HepG2 (cell line): ENCODE results near the gene UHMK1. TPM values are rescaled to one million over a fixed set of nuclear protein-coding genes. Genes with fewer than 3 reads are reported as not detected.

Experiments used
- ATAC-seq: fragments of 200-7000 bp; cut with Tn5 transposase; 3 replicates; pipeline ENCODE4 v1.9.1; 2020; ENCODE audit warnings: mild to moderate bottlenecking, moderate library complexity
- BruUV-seq: library from RNA; stranded (reverse); fragments of 400-500 nt; replicated peaks from 2 replicates; lab custom pipeline; 2021; lab: Mats Ljungman, UMichigan
- CTCF ChIA-PET: fragments of 300-600 bp; formaldehyde crosslinking; extraction: SDS; loops from one replicate; lab custom pipeline; 2021; ENCODE audit warnings: low total read pairs, inconsistent platforms, low intra/inter-chr PET ratio; lab: Yijun Ruan, JAX
- POLR2A ChIA-PET: fragments of 350-600 bp; sonication (Branson Sonifier 250); formaldehyde crosslinking; loops from one replicate; lab custom pipeline; 2020; ENCODE audit warnings: antibody characterized with exemption, inconsistent platforms; lab: Yijun Ruan, JAX
- DNase-seq: peaks from one replicate; pipeline ENCODE4 v3.0.0-alpha.2; 2015; ENCODE audit warnings: low spot score
- FAIRE-seq: peaks from 3 replicates; lab custom pipeline; 2011; peaks lifted over from hg19 to GRCh38; lab: Jason Lieb, UNC
- H2AFZ ChIP-seq: one replicate; pipeline ENCODE4 v1.6.1; 2011; ENCODE audit warnings: low read length, inconsistent platforms
- H3K27ac ChIP-seq: fragments of 300-600 bp; 3 replicates; pipeline ENCODE4 v1.8.0; 2011; ENCODE audit warnings: mixed run types, mild to moderate bottlenecking, mixed read lengths, low read length, inconsistent platforms; ENCODE audit not compliant: insufficient read depth; ENCODE audit errors: extremely low read length
- H3K27me3 ChIP-seq, 2 experiments: fragments of 200-600 bp in 1 of 2; 2 replicates in 1 of 2; 3 replicates in 1 of 2; pipeline versions ENCODE4 v1.6.0 to v1.8.0; 2011; ENCODE audit warnings: low read length in 2 of 2, mild to moderate bottlenecking in 2 of 2, moderate library complexity in 2 of 2, inconsistent platforms in 1 of 2; ENCODE audit not compliant: insufficient read depth in 2 of 2, control insufficient read depth in 1 of 2
- H3K36me3 ChIP-seq, 2 experiments: fragments of 200-600 bp in 1 of 2; replicated peaks in 1 of 2; 2 replicates in 1 of 2; 3 replicates in 1 of 2; pipeline versions ENCODE4 v1.5.1 to v1.8.0; 2011; ENCODE audit warnings: low read length in 2 of 2, inconsistent platforms in 1 of 2; ENCODE audit not compliant: insufficient read depth in 2 of 2, control insufficient read depth in 1 of 2
- H3K4me1 ChIP-seq: 2 replicates; pipeline ENCODE4 v1.5.1; 2012; ENCODE audit warnings: low read length, inconsistent platforms; ENCODE audit not compliant: insufficient read depth
- H3K4me2 ChIP-seq: 2 replicates; pipeline ENCODE4 v1.6.0; 2011; ENCODE audit warnings: low read depth, low read length, inconsistent platforms
- H3K4me3 ChIP-seq, 3 experiments: fragments of 200-600 bp in 1 of 3; sonication (generic), shearing (Covaris generic) in 1 of 3; replicated peaks in 1 of 3; 2 replicates each; pipeline ENCODE4 v1.5.1; 2011 to 2016; ENCODE audit warnings: low read length in 3 of 3, inconsistent platforms in 2 of 3, low read depth in 2 of 3, mild to moderate bottlenecking in 2 of 3, control low read depth in 1 of 3, mixed read lengths in 1 of 3; ENCODE audit not compliant: insufficient read depth in 1 of 3
- H3K79me2 ChIP-seq: one replicate; pipeline ENCODE4 v1.6.1; 2011; ENCODE audit warnings: low read length, inconsistent platforms; ENCODE audit not compliant: insufficient read depth
- H3K9ac ChIP-seq: 2 replicates; pipeline ENCODE4 v1.6.0; 2011; ENCODE audit warnings: mild to moderate bottlenecking, low read depth, low read length, inconsistent platforms; ENCODE audit not compliant: insufficient read depth
- H3K9me3 ChIP-seq: 2 replicates; pipeline ENCODE4 v1.5.1; 2012; ENCODE audit warnings: mild to moderate bottlenecking, low read length
- H4K20me1 ChIP-seq: 2 replicates; pipeline ENCODE4 v1.6.0; 2011; ENCODE audit warnings: inconsistent platforms, mild to moderate bottlenecking, low read length, moderate library complexity; ENCODE audit not compliant: insufficient read depth
- REL ChIP-seq: sonication (generic); formaldehyde crosslinking; conservative IDR thresholded peaks from 2 replicates; pipeline ENCODE4 v1.8.0; 2022; ENCODE audit warnings: mild to moderate bottlenecking, missing genetic modification reagents, moderate library complexity
- ZNF160 ChIP-seq: sonication (generic); formaldehyde crosslinking; IDR thresholded peaks from 2 replicates; pipeline ENCODE4 v1.8.0; 2022; ENCODE audit warnings: mild to moderate bottlenecking, inconsistent platforms, missing genetic modification reagents
- ZNF317 ChIP-seq: sonication (generic); formaldehyde crosslinking; IDR thresholded peaks from 2 replicates; pipeline ENCODE4 v1.5.0; 2020; ENCODE audit warnings: mild to moderate bottlenecking, missing genetic modification reagents
- ZNF572 ChIP-seq: sonication (generic); formaldehyde crosslinking; IDR thresholded peaks from 2 replicates; pipeline ENCODE4 v1.5.1; 2020; ENCODE audit warnings: mild to moderate bottlenecking, missing genetic modification reagents
- WGBS: methylation state at CpG from one replicate; pipeline ENCODE4 v1.1.6; 2017; ENCODE audit warnings: low lambda C conversion rate; 5-methylcytosine and 5-hydroxymethylcytosine counted together
- in situ Hi-C: cut with HindIII; loops from 2 replicates; pipeline ENCODE4 v1.10.0; 2017; ENCODE audit warnings: low pct_unique_long_range_greater_than_20kb; ENCODE audit not compliant: extremely low pct_ligation_motif_present
- intact Hi-C: fragments of 100-400 bp; cut with micrococcal nuclease; formaldehyde crosslinking; loops from one replicate; pipeline ENCODE4 v1.10.0; 2022; ENCODE audit not compliant: unreplicated experiment
- polyA plus RNA-seq, 8 experiments: library from polyadenylated mRNA; depleted of rRNA in 3 of 8; stranded (reverse) in 7 of 8; unstranded in 1 of 8; fragments of >200 nt; fragmentation: Illumina TruSeq in 4 of 8; extraction: Trizol in 4 of 8; gene quantifications; 2 replicates each; pipeline versions ENCODE4 v1.2.1 to v1.2.3, GENCODE V29; 2011 to 2016; ENCODE audit warnings: low read depth in 4 of 8, missing spikeins in 1 of 8, mixed read lengths in 1 of 8; ENCODE audit not compliant: insufficient read depth in 1 of 8
- total RNA-seq, 5 experiments: library from RNA; depleted of rRNA; stranded (reverse); fragments of >200 nt; fragmentation: Illumina TruSeq; extraction: Trizol; gene quantifications; 2 replicates each; pipeline ENCODE4 v1.2.3, GENCODE V29; 2016; ENCODE audit warnings: low read depth in 1 of 5
- TF ChIP-seq, protein P1 (sequence below): sonication (generic); formaldehyde crosslinking; IDR thresholded peaks from 2 replicates; pipeline ENCODE4 v1.8.1; 2023; ENCODE audit warnings: missing genetic modification reagents, mild to moderate bottlenecking, borderline replicate concordance

Gene UHMK1
- total and polyA plus RNA-seq, 2 of the 13 experiments (the other 11 are each of a cell fraction or from before 2014, with no cell fraction given), result 12.9 to 20.0 TPM

DNA sequence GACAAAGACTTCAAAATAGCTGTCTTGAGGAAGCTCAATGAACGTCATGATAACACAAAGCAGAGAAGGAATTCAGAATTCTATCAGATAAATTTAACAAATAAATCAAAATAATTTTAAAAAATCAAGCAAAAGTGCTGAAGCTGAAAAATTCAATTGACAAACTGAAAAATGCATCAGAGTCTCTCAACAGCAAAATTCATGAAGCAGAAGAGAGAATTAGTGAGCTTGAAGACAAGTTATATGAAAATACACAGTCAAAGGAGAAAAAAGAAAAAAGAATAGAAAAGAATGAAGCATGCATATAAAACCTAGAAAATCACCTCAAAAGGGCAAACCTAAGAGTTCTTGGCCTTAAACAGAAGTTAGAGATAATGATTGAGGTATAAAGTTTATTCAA lies 21.0 kb upstream of the UHMK1 start:
- no peak for DNase-seq
- Histone ChIP-seq H3K27ac (no peak overlapping the region), H3K4me3 (no peak overlapping the region), H3K9me3 (no peaks in the 10 kb centered on the region; the same call in 1 of the 2 replicates), H4K20me1 (no peaks in the 10 kb centered on the region), H3K79me2 (no peaks in the 10 kb centered on the region), H3K27me3 (no peaks in the 10 kb centered on the region), H3K9ac (no peak overlapping the region), H2AFZ (no peak overlapping the region), H3K4me1 (no peaks in the 10 kb centered on the region), H3K4me2 (no peak overlapping the region), H3K36me3 (no peaks in the 10 kb centered on the region)
- 3% methylated on average over 1 of the region's 1 CpG for WGBS
- no TSS peak for BruUV-seq
- FAIRE-seq, result no peak
- TF ChIP-seq ZNF160, result peak; percentile 99
- no peak for TF ChIP-seq REL
- ATAC-seq, result no peak
- POLR2A ChIA-PET, result no interaction called here
- in situ Hi-C loops, result no loop called here
- CTCF ChIA-PET, result no interaction called here
- intact Hi-C loops, result no loop called here

DNA sequence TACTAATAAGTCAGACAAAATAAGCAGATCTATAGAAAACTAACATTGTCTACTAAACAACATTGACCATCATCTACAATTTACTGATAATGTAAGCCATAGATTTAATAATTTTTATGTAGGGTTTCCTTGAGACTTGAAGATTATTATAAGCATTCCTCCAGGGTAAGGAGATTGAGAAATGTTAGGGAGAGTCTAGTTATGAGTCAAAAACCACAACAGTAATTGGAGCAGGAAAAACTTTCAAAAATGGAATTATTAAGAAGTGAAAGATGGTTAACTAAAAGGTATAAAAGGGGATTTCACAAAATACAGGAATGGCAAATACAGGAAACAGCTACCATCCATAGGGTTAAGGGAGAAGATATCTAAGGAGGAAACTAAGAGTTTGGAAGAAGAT lies 12.4 kb upstream of the UHMK1 start:
- Histone ChIP-seq H3K9ac (no peak overlapping the region), H2AFZ (no peak overlapping the region), H3K27ac (no peak overlapping the region), H4K20me1 (no peaks in the 10 kb centered on the region), H3K4me3 (no peak overlapping the region), H3K4me1 (no peaks in the 10 kb centered on the region), H3K36me3 (no peaks in the 10 kb centered on the region), H3K79me2 (no peaks in the 10 kb centered on the region), H3K27me3 (peaks cover 0 to 15% of the 10 kb centered on the region in 2 experiments; a peak in 3 of 5 replicates), H3K9me3 (no peaks in the 10 kb centered on the region), H3K4me2 (no peak overlapping the region)
- POLR2A ChIA-PET, result no interaction called here
- intact Hi-C loops (no loop called here), in situ Hi-C loops (no loop called here)
- FAIRE-seq (no peak), ATAC-seq (no peak), DNase-seq (no peak)
- CTCF ChIA-PET, result no interaction called here
- TF ChIP-seq, protein P1, sequence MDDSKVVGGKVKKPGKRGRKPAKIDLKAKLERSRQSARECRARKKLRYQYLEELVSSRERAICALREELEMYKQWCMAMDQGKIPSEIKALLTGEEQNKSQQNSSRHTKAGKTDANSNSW (CRISPR knock-in tag), result no peak
- TF ChIP-seq ZNF572 (CRISPR knock-in tag) (no peak), ZNF317 (no peak)
- BruUV-seq, result no TSS peak
